Heart left ventricle (tissue), 13 donors: ENCODE measurements around the gene RAB22A.

ENCODE experiments used
- POLR2A ChIP-seq, 2 donors: fragments of 450-650 bp; IDR thresholded peaks; one replicate each; pipeline ENCODE4 v1.6.1; 2017; ENCODE audit warnings: antibody characterized with exemption in 2 of 2, mild to moderate bottlenecking in 2 of 2, moderate library complexity in 2 of 2
- TF ChIP-seq, protein P1 (sequence below), 12 donors: fragments of 200-600 bp; sonication (generic) in 4 of 12; IDR thresholded peaks; one replicate each; pipeline versions ENCODE4 v1.5.0 to v1.8.0; 2018 to 2022; ENCODE audit warnings: antibody characterized with exemption in 12 of 12, mild to moderate bottlenecking in 5 of 12
- donor health status: ischemic (EF 13 %, LVEDD 7.1; RV severe dilation, severe dysfunction).
- donor health status: DM: no; HTN: yes; CAD: no.
- donor health status: DM: no; HTN: no; CAD: no.
- donor health status: ischemic (EF 25% LVEDD 6.9; RV normal size, moderate dysfunction).
- donor health status: ischemic (EF 25% LVEDD 5.7; RV mildly dilated, moderate dysfunction).
- donor health status: ischemic (EF 35%, LVEDD 5.7; RV mildly dilated, moderate dysfunction).
- donor health status: nonischemic (EF 11% LVEDD 7.7; RV severe dilation, severe dysfunction).
- donor health status: DM: yes; HTN: yes; CAD: no.
- donor health status: PGD.
- donor health status: ischemic (EF 29% LVEDD 5.4; RV normal size, mild dysfunction).
- donor health status: nonischemic (EF 23%, LVEDD 6.1; RV moderate dilation, normal function).

DNA sequence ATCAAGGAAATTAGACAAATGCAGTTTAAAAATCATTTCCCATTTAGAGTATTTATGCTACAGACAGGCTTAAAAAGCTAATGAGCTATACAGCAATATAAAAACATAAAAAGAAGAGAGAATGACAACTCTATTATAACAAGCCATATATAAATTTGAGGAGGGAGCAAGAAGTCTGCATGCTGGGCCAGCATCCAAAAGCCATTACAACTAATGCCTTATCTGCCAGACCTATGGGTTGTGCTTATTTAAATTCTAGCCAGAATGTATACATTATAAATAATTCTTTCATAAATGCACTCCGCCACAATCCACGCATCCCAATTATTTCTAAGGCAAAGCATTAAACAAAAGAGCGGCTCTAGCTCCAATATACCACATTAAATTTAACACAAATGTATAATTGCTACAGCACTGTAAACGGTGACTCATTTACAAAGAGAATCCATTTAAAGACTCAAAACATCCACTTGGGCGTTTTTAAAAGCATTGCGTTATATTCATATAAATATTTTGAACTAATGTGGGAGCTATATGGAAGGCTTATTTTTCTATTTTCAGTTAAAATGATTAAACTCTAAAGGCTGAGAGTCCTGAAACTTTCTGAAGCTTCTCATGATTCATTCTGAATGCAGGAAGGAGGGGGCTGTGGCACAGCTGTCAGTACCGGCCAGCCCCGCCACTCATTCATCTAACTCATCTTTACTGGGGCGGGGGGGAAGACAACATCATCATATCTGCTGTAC, 37.7 kb upstream of the RAB22A start:
- no peak for TF ChIP-seq POLR2A (IDR thresholded peaks at IDR 0.05)
- TF ChIP-seq, protein P1, sequence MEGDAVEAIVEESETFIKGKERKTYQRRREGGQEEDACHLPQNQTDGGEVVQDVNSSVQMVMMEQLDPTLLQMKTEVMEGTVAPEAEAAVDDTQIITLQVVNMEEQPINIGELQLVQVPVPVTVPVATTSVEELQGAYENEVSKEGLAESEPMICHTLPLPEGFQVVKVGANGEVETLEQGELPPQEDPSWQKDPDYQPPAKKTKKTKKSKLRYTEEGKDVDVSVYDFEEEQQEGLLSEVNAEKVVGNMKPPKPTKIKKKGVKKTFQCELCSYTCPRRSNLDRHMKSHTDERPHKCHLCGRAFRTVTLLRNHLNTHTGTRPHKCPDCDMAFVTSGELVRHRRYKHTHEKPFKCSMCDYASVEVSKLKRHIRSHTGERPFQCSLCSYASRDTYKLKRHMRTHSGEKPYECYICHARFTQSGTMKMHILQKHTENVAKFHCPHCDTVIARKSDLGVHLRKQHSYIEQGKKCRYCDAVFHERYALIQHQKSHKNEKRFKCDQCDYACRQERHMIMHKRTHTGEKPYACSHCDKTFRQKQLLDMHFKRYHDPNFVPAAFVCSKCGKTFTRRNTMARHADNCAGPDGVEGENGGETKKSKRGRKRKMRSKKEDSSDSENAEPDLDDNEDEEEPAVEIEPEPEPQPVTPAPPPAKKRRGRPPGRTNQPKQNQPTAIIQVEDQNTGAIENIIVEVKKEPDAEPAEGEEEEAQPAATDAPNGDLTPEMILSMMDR (IDR thresholded peaks at IDR 0.05): no peak
